ENCODE results near the gene NTN1. TPM values are rescaled to one million over a fixed set of nuclear protein-coding genes. Genes with fewer than 3 reads are reported as not detected.

The NTN1 gene
- total and polyA plus RNA-seq, 12 donors: 0.12 to 0.84 (median 0.28) TPM

GRCh38 chr17:9242497-9242881, 221.2 kb downstream of the NTN1 start:
- peak in 1 of 7 donors; percentile 43 for DNase-seq
- Histone ChIP-seq H3K27me3 (no peaks in the 10 kb centered on the region), H3K4me1 (replicated peaks in 1 of 2) (peaks cover 10 to 21% of the 10 kb centered on the region in 2 donors), H3K36me3 (replicated peaks in 1 of 2) (no peaks in the 10 kb centered on the region), H3K4me3 (no peak overlapping the region), H3K9me3 (replicated peaks in 1 of 3) (no peaks in the 10 kb centered on the region), H3K27ac (peak overlapping the region in 1 of 5 donors; percentile 90)
- 79 to 92% (median 85%) methylated on average over 7 to 16 of the region's 16 CpGs for WGBS, 4 donors
- intact Hi-C loops (cut with DNase I): no loop called here
- TF ChIP-seq POLR2A (IDR thresholded peaks at IDR 0.05) (no peak), CTCF (IDR thresholded peaks at IDR 0.05) (no peak)

- TF ChIP-seq POLR2A (IDR thresholded peaks at IDR 0.05) (no peak), CTCF (IDR thresholded peaks at IDR 0.05) (no peak)
- Histone ChIP-seq H3K27ac (no peak overlapping the region), H3K27me3 (no peaks in the 10 kb centered on the region), H3K4me3 (no peak overlapping the region), H3K9me3 (replicated peaks in 1 of 3) (no peaks in the 10 kb centered on the region), H3K4me1 (replicated peaks in 1 of 2) (peaks cover 10 to 21% of the 10 kb centered on the region in 2 donors), H3K36me3 (replicated peaks in 1 of 2) (no peaks in the 10 kb centered on the region)
- 81 to 96% (median 86%) methylated on average over 4 to 8 of the region's 8 CpGs for WGBS, 4 donors
- no peak for DNase-seq
- intact Hi-C loops (cut with DNase I): no loop called here
Measured at GRCh38 chr17:9242983-9243382, 221.7 kb downstream of the NTN1 start.

DNA sequence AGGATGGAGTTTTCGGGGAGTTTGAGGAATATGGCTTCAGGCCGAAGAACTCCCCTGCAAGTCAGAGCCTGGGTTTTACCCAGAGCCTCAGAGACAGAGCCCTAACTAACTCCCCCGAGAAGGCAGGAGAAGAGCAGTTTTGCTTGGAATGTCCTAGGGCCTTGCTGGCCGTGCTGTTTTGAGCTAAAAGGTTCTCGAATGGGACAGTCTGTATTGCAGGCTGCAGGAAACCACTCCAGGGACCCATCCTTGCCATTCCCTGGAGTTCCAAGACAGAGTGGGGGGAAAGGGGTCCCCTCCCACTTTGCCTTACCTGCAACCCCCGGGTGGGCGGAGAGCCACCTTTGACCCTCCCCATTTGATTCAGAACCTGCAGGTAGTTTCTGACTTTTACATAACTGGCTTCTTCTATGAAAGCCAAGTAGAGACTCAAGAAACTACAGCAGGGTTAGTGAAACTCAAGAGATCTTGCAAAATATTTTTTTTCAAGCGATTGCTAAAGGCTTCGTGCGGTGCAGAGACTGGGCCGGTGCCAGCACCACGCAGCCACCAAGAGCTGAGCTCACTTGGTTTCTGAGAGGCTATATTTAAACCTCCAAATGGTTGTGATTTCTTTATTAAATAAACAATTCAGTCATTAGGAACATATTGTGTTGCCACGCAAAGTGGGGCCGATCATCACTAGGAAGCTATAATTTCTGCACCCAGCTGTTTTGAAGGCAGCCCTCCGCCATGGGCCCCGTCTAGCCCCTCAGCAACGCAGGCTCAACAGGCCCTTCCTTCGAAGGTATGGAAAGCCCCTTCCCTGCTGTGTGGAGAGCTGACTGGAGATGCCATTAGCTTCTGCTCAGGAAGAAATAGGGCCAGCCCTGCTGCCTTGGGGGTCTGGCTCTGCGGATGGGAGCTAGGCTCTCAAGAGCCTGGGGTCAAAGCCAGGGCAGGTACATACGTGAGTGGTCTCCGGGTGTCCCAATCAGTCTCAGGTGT, 223.0 kb downstream of the NTN1 start:
- Histone ChIP-seq H3K4me3 (no peak overlapping the region), H3K36me3 (replicated peaks in 1 of 2) (no peaks in the 10 kb centered on the region), H3K9me3 (replicated peaks in 1 of 3) (no peaks in the 10 kb centered on the region), H3K4me1 (replicated peaks in 1 of 2) (peaks cover 8 to 17% of the 10 kb centered on the region in 2 donors), H3K27ac (no peak overlapping the region), H3K27me3 (no peaks in the 10 kb centered on the region)
- no peak for TF ChIP-seq POLR2A (IDR thresholded peaks at IDR 0.05)
- TF ChIP-seq CTCF (IDR thresholded peaks at IDR 0.05): no peak
- WGBS, 4 donors: 81 to 88% (median 86%) methylated on average over 20 to 21 of the region's 21 CpGs
- intact Hi-C loops (cut with DNase I): no loop called here
- DNase-seq: peak in 1 of 7 donors; percentile 68

- DNase-seq: no peak
- H3K27me3 ChIP-seq: no peaks in the 10 kb centered on the region
- intact Hi-C loops (cut with DNase I): no loop called here
- H3K9me3 ChIP-seq (replicated peaks in 1 of 3): no peaks in the 10 kb centered on the region
- no peak for TF ChIP-seq POLR2A (IDR thresholded peaks at IDR 0.05)
- no peak for TF ChIP-seq CTCF (IDR thresholded peaks at IDR 0.05)
- H3K36me3 ChIP-seq (replicated peaks in 1 of 2): no peaks in the 10 kb centered on the region
- no peak overlapping the region for H3K27ac ChIP-seq
- no peaks in the 10 kb centered on the region for H3K4me1 ChIP-seq (replicated peaks in 1 of 2)
- no peak overlapping the region for H3K4me3 ChIP-seq
- WGBS, 4 donors: 91 to 97% (median 94%) methylated on average over 12 to 21 of the region's 21 CpGs
Measured at GRCh38 chr17:9247401-9247938, 226.2 kb downstream of the NTN1 start.

Measured in adrenal gland (tissue), 12 donors.